ENCODE results near the gene GSK3B.
"Not testable (repeated sequence)": the region's sequence is repeated elsewhere in the genome, so short reads cannot be mapped to it uniquely, and the experiment has no call there.

GSK3B gene

DNA sequence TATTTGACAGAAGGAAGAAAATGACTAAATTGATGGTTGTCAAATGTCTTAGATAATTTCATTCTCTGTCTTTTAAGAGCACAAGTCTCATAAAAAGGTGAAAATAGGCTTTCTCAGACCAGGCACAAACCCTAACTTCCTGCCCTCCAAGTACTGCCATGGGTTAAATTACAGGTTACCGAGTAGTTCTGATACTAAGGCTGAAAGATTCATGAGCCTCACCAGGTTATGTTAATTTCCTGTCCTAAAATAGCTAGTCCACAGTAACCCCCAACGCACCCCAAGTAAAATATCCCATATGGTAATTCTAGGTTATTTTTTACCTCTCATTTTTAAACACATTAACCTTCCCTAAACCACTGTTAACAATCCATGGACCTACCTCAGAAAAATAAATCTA, 42.0 kb downstream of the GSK3B start:
- DNase-seq = no peak

DNA sequence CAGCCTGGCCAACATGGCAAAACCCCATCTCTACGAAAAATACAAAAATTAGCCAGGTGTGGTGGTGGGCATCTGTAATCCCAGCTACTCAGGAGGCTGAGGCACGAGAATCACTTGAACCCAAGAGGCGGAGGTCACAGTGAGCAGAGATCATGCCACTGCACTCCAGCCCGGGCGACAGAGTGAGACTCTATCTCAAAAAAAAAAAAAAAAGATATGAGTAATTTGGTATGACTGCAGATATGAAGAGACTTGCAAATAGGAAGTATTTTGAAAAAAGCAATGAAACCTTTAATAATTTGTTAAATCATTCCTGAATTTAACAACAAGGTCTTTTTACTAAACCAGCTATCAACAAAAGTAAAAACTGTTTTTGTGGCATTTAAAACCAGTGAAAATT, 42.7 kb downstream of the GSK3B start:
- DNase-seq = not testable (repeated sequence)

DNA sequence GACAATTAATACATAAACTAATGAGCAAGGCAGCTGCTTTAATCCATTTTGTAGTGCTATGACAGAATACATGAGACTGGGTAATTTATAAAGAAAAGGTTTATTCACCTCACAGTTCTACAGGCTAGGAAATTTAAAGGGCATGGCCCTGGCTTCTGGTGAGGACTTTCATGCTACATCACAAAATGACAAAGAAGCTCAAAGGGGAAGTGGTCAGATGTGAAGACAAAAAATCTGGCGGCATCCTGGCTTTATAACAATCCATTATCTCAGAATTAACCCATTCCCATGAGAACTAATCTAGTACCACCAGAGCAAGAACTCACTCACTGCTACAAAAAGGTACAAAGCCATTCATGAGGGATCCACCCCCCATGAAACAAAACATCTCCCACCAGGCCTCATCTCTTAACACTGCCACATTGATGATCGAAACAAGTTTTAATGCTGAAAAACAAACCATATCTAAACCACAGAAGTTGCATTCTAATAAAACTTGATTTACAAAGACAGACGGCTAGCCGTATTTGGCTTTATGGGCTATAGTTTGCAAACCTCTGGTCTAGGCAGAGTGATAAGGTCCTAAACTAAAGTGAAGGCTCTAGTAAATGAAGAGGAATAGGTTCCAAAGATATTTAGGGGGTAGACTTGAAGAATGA, 44.2 kb downstream of the GSK3B start:
- no peak for DNase-seq

GRCh38 chr3:120049072-120049471, 45.2 kb downstream of the GSK3B start:
- no peak for DNase-seq

- no peak for DNase-seq
These were observed 45.7 kb downstream of the GSK3B start for GRCh38 chr3:120048355-120049041.

DNA sequence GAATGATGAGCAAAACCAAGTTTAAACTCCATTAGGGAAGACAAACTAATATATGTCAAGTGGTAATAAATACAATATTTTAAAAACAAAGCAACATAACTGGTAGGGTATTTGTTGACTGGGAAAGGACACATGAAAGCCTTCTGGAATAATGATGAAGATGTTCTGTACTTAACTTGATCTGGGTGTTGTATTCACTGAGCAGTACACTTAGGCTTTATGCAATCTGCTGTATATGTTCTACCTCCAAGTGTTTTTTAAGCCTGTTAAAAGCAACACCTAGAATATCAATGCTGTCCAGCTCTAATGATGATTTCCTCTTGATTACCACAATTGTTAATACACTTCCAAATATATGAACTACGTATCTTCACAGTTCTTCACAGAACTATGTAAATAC, 46.6 kb downstream of the GSK3B start:
- no peak for DNase-seq

DNA sequence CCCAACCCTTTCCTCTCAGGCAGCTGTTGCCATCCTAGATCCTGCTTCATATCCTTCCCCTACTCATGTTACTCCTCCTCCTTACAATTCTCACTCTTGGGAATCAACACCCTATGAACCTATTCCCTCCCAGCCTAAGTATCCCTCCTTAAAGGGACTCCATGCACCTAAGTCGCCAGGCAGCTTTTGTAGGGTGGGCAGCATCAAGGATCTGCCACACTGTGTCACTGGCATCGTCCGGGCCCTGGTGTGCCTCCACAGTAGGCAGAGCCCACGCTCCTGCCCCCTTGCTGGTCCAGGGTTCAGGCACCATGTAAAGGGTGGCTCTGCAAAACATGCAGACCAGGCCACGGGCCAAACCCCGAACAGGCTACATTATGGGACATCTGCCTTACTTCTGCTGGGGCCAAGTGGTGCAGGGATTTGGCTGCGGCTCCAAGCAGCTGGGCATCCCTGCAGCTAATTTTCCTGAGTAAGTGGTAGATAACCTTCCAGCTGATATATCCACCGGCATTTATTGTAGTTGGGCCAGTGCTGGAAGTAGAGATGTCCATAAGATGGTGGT, 53.4 kb downstream of the GSK3B start:
- DNase-seq = no peak

- DNase-seq = no peak
These were observed 54.3 kb downstream of the GSK3B start for GRCh38 chr3:120039642-120040610.

DNA sequence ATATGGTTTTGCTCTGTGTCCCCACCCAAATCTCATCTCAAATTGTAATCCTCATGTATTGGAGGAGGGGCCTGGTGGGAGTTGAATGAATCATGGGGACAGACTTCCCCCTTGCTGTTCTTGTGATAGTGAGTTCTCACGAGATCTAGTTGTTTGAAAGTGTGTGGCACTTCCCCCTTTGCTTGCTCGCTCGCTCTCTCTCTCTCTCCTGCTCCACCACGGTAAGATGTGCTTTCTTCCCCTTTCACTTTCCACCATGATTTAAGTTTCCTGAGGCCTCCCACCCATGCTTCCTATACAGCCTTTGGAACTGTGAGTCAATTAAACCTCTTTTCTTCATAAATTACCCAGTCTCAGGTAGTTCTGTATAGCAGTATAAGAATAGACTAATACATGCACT, 60.7 kb downstream of the GSK3B start:
- DNase-seq = no peak

DNA sequence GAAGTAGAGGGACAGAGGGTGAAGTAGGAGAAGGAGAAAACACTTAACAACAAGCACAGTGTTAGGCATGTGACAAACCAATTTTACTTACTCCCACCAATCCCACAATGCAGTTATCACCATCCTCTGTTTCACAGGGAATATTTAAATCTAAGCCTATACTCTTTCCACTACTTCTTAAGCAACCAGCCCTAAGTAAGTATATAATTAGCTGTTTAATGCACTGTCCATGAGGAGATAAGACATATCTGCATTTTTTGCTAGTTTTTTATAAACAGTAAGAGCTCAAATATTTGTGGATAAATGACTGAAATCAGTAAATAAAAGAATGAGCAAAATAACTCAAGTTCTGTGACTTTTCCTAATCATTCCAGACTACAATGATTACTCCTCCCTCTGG, 62.7 kb downstream of the GSK3B start:
- DNase-seq = no peak

DNA sequence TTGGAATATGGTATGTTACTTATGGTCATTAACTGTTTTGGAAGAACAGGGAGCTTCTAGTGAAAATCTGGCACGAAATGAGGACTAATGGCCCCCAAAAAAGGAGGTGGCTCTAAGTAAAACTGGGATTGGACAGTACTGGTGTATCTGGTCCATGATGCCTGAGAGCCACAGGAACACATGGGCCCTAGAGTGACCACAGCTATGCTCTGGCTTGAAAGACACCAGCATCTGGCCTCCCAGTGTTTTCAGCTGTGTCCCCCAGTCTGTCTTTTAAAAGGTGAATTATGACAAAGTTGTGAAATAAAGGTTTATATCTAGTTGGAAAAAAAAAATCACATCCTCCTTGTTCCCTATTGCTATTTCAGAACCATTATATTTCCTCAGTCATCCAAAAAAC, 64.5 kb downstream of the GSK3B start:
- no peak for DNase-seq

DNA sequence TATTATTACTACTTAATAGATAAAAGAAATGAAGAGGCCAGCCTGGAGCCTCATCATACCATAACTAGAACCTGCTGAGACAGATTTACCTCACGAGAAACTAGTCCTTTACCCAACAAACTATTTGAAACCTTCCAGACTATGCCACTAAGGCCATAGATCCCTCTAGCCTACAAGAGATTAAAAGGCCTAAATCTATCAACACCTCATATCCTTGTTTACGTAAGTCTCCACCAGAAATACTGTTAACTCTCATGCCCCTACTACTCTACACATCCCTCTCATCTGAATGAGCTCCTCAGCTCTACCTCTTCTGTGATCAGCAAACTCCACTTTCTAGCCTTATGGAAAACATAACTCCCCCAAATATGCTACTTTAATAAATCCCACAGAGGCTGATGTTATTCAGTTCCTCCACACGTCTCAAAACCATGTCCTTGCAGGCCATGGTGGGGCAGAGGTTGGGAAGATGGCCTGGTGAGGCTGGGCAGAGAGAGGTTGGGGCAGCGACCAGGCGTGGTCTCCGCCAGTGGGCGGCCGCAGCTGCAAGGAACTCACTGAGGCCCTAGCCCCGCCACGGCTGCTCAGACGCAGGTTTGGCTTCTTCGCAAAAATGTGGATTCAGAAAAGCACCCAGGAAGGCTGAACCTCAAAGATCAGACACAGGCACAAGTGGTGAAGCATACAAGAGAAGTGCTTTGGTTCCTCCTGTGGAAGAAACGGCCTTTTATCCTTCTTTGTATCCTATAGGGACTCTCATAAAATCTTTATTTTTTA, 65.8 kb downstream of the GSK3B start:
- no peak for DNase-seq

DNA sequence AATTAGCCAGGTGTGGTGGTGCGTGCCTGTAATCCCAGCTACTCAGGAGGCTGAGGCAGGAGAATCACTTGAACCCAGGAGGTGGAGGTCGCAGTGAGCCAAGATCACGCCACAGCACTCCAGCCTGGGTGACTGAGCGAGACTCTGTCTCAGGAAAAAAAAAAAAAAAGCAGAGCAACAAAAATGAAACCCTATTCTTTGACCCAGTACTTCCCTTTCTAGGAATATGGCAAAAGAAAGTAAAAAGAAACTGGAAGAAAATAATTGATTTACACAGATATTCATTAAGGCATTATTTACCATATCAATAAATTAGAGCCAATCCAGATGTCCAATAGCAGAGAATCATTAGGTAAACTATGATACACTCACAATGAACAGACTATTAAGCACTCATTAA, 67.0 kb downstream of the GSK3B start:
- DNase-seq = no peak

DNA sequence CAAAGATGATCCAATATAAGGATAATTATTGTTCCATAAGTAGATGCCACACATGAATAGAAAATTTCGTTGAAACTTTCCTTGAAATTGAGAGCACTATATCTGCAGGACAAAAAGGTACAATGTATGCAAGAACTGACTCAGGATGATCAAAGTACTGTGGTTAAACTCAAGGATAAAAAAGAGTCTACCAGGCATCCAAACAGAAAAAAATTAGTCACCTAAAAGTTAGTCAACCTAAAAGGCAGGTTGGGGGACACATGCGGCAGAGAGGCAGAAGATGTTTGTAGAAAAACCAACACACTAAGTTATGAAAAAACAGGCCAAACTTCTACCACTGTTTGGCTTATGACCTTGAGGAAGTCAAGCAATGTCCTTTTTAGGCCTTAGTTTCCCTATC, 68.7 kb downstream of the GSK3B start:
- no peak for DNase-seq

GRCh38 chr3:120024103-120024502, 70.1 kb downstream of the GSK3B start:
- DNase-seq = no peak

DNA sequence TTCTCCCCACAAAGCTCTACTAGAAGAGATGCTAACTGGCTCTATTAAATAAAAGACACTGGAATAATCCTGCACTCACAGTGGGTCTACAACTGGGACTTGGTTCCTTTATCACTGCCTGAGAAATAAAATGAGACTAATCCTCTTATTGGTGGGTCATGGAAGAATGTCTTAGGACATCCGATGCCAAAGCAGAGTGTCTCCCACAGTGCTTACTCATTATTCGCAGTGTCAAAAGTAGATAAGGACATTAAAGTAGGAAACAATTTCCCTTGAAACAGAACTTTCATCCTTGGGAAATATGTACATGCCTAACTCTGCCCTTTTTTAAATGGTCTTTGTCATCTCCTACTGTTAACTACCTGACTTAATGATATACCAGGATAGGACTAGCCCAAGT, 71.5 kb downstream of the GSK3B start:
- no peak for DNase-seq

DNA sequence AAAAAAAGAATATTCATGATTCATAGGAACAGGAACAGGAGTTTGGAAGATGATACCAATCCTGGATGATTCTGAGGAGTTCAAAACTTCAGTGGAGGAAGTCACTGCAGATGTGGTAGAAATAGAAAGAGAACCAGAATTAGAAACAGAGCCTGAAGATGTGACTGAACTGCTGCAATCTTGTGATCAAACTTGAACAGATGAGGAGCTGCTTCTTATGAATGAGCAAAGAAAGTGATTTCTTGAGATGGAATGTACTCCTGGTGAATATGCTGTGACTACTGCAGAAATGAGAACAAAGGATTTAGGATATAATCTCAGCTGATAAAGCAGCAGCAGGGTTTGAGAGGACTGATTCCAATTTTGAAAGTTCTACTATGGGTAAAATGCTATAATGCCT, 72.7 kb downstream of the GSK3B start:
- DNase-seq = no peak

DNA sequence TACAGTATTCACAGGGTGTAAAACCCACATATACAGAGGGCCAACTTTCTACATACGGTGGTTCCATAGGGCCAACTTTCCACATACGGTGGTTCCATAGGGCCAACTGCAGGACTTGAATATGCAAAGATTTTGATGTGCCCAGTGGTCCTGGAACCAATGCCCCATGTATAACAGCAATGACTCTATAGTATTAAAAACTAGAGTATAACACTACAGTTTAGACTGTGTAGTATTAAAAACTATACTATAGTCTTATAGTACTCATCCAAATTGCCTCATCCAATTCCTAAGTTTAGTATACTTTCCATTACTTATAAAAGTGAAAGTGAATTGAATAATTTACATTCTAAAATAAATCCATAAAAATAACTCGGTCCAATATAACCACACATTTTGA, 75.9 kb downstream of the GSK3B start:
- DNase-seq = no peak

DNA sequence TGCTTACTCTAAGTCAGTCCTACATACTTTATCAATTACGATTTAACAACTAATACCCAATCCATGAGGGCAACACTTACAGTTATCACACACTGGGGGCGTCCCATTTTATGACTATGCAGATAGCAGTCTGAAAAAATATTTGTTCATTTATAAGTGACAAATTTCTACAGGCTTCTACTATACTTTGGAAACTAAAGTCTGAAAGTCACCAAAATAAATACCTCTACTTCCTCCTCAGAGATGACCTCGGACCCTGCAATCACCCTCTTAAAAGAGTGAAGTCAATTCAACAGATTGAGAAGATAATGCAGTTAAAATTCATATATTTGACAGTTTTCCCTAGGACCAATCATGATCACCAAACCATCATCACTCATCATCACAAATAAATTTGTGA, 76.6 kb downstream of the GSK3B start:
- no peak for DNase-seq

- DNase-seq = no peak
These were observed 80.8 kb downstream of the GSK3B start for GRCh38 chr3:120013481-120013880.

- not testable (repeated sequence) for DNase-seq
These were observed 88.5 kb downstream of the GSK3B start for GRCh38 chr3:120005741-120006140.

DNA sequence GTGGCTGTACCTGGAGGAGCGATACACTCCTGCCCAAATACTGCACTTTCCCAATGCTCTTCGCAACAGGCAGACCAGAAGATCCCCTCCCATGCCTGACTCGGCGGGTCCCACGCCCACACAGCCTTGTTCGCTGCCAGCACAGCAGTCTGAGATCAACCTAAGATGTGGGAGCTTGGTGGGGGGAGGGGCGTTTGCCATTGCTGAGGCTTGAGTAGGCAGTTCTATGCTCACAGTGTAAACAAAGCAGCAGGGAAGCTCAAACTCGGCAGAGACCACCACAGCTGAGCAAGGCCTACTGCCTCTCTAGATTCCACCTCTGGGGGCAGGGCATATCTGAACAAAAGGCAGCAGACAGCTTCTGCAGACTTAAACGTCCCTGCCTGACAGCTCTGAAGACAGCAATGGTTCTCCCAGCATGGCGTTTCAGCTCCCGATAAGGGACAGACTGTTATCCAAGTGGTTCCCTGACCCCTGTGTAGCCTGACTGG, 90.2 kb downstream of the GSK3B start:
- DNase-seq = not testable (repeated sequence)
